MCF 10A (cell line): ENCODE results near the gene ELAPOR2. TPM values are rescaled to one million over a fixed set of nuclear protein-coding genes. Genes with fewer than 3 reads are reported as not detected.

Source experiments
- BruUV-seq: library from RNA; stranded (reverse); fragments of 400-500 nt; replicated peaks from 2 replicates; lab custom pipeline; 2021; lab: Mats Ljungman, UMichigan
- CTCF ChIA-PET: fragments of 300-600 bp; sonication (Branson Sonifier 250); formaldehyde crosslinking; extraction: SDS; loops from one replicate; lab custom pipeline; 2021; ENCODE audit warnings: antibody characterized with exemption, inconsistent platforms; lab: Yijun Ruan, JAX
- POLR2A ChIA-PET: fragments of 300-600, 350-650 bp; sonication (Branson Sonifier 250); formaldehyde crosslinking; extraction: SDS; loops from one replicate; lab custom pipeline; 2020; ENCODE audit warnings: antibody characterized with exemption, inconsistent platforms; lab: Yijun Ruan, JAX
- DNase-seq: peaks from one replicate; pipeline ENCODE4 v3.0.0-alpha.2; 2018; ENCODE audit not compliant: unreplicated experiment
- H3K27ac Mint-ChIP-seq: one replicate; pipeline ENCODE4 v1.8.0; 2022; ENCODE audit warnings: mild to moderate bottlenecking, low read depth, mixed read lengths; ENCODE audit not compliant: unreplicated experiment
- H3K27me3 Mint-ChIP-seq: one replicate; pipeline ENCODE4 v1.8.0; 2022; ENCODE audit warnings: mixed read lengths; ENCODE audit not compliant: insufficient read depth, unreplicated experiment
- H3K36me3 Mint-ChIP-seq: one replicate; pipeline ENCODE4 v1.8.0; 2022; ENCODE audit warnings: mild to moderate bottlenecking, moderate library complexity, mixed read lengths; ENCODE audit not compliant: insufficient read depth, unreplicated experiment
- H3K4me1 Mint-ChIP-seq: one replicate; pipeline ENCODE4 v1.8.0; 2022; ENCODE audit warnings: mixed read lengths; ENCODE audit not compliant: insufficient read depth, unreplicated experiment
- H3K4me3 Mint-ChIP-seq: one replicate; pipeline ENCODE4 v1.8.0; 2022; ENCODE audit warnings: mild to moderate bottlenecking, moderate library complexity, mixed read lengths; ENCODE audit not compliant: unreplicated experiment
- H3K9me3 Mint-ChIP-seq: one replicate; pipeline ENCODE4 v1.8.0; 2022; ENCODE audit warnings: mixed read lengths; ENCODE audit not compliant: unreplicated experiment
- CTCF ChIP-seq: fragments of 200-600 bp; IDR thresholded peaks from one replicate; pipeline ENCODE4 v1.8.0; 2022; ENCODE audit warnings: antibody characterized with exemption, mild to moderate bottlenecking; ENCODE audit not compliant: unreplicated experiment
- intact Hi-C: fragments of 100-400 bp; cut with micrococcal nuclease; formaldehyde crosslinking; loops from 2 replicates; pipeline ENCODE4 v1.14.1; 2022
- total RNA-seq: library from RNA; stranded (reverse); gene quantifications from 2 replicates; pipeline ENCODE4 v1.2.3, GENCODE V29; 2022

Gene ELAPOR2
- total RNA-seq, 1 experiment from 2014 or later, result 16.3 TPM

- Mint-ChIP-seq H3K27me3 (no peaks in the 10 kb centered on the region), H3K27ac (no peak overlapping the region), H3K4me1 (no peaks in the 10 kb centered on the region), H3K9me3 (no peaks in the 10 kb centered on the region), H3K4me3 (no peak overlapping the region), H3K36me3 (no peaks in the 10 kb centered on the region)
- no peak for DNase-seq
- ChIA-PET POLR2A (interaction anchor here (1.2 kb wide), 1 partner anchor 25 kb away, joined by 3 read pairs; no protein-coding TSS in a partner anchor), CTCF (interaction anchor here (0.7 to 1.2 kb wide), 2 partner anchors 9 to 14 kb away, joined by 3 read pairs; no protein-coding TSS in a partner anchor)
- intact Hi-C loops, result no loop called here
- TF ChIP-seq CTCF, result no peak
- no TSS peak for BruUV-seq
Observed at GRCh38 chr7:87028636-87029035, 30.8 kb downstream of the ELAPOR2 start.

DNA sequence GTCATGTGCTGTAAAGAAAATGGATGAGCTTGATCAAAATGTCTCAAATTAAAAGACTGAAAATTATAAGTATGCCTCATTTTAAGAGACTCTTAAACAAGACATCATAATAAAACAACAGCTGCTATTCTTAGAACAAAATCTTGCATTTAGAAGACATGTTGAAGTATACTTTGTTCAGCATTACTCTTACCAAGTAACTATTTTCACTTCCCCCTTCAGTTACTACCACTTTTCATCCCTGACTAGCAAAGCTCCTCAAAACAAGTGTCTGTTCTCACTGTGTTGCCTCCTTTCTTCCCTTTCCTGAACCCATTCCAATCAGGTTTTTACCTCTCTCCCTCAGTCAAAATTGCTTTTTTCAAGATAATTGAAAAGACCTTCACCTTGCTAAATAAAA, 31.6 kb downstream of the ELAPOR2 start:
- Mint-ChIP-seq H3K9me3 (no peaks in the 10 kb centered on the region), H3K36me3 (no peaks in the 10 kb centered on the region), H3K4me3 (no peak overlapping the region), H3K27ac (no peak overlapping the region), H3K4me1 (no peaks in the 10 kb centered on the region), H3K27me3 (no peaks in the 10 kb centered on the region)
- no peak for DNase-seq
- intact Hi-C loops, result no loop called here
- TF ChIP-seq CTCF, result no peak
- ChIA-PET CTCF (interaction anchor here (1.2 kb wide), 1 partner anchor 13 kb away, joined by 3 read pairs; no protein-coding TSS in a partner anchor), POLR2A (interaction anchor here (1.2 kb wide), 1 partner anchor 24 kb away, joined by 3 read pairs; no protein-coding TSS in a partner anchor)
- no TSS peak for BruUV-seq

DNA sequence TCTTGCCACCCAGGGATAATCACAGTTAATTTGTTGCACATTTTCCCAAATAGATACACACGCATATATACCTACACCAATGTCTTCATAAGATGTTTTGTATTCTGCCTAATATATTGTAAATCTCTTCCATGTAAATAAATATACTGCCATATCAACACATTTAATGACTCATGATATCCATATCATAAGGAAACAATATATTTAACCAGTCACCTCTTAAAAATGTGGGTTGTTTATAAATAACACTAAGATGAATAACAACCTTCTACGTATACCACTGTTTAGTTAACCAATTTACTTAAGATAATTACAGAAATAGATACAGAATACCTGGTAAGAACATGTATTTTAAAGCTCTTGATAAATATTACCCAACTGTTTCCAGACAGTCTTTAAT, 38.2 kb downstream of the ELAPOR2 start:
- Mint-ChIP-seq H3K27me3 (no peaks in the 10 kb centered on the region), H3K9me3 (no peaks in the 10 kb centered on the region), H3K36me3 (no peaks in the 10 kb centered on the region), H3K27ac (no peak overlapping the region), H3K4me1 (peaks cover 6% of the 10 kb centered on the region), H3K4me3 (no peak overlapping the region)
- TF ChIP-seq CTCF, result no peak
- BruUV-seq, result no TSS peak
- intact Hi-C loops, result no loop called here
- DNase-seq, result no peak
- ChIA-PET POLR2A (interaction anchor here (0.6 to 1.6 kb wide), 2 partner anchors 13 to 18 kb away, joined by 3 to 6 read pairs; no protein-coding TSS in a partner anchor), CTCF (interaction anchor here (0.6 to 1.3 kb wide), 3 partner anchors 8 to 127 kb away, joined by 3 read pairs; no protein-coding TSS in a partner anchor)

- Mint-ChIP-seq H3K4me3 (no peak overlapping the region), H3K36me3 (no peaks in the 10 kb centered on the region), H3K27me3 (no peaks in the 10 kb centered on the region), H3K9me3 (no peaks in the 10 kb centered on the region), H3K27ac (no peak overlapping the region), H3K4me1 (peaks cover 9% of the 10 kb centered on the region)
- intact Hi-C loops, result no loop called here
- POLR2A ChIA-PET, result no interaction called here
- BruUV-seq, result no TSS peak
- no peak for TF ChIP-seq CTCF
- CTCF ChIA-PET, result no interaction called here
- DNase-seq, result no peak
Observed at GRCh38 chr7:87016606-87017005, 42.8 kb downstream of the ELAPOR2 start.
